GM23338 (cell line): ENCODE measurements around the gene DGCR6L. TPM values are rescaled to one million over a fixed set of nuclear protein-coding genes. Genes with fewer than 3 reads are reported as not detected.
A peak's percentile ranks its signal among the peaks of the same experiment; 100 is the strongest.
"Not testable (repeated sequence)": the region's sequence is repeated elsewhere in the genome, so short reads cannot be mapped to it uniquely, and the experiment has no call there.

Source experiments
- ATAC-seq: fragments of 200-7000 bp; cut with Tn5 transposase; 3 replicates; pipeline ENCODE4 v1.9.1; 2020
- DNase-seq: peaks from one replicate; pipeline ENCODE4 v3.0.0-alpha.2; 2015; ENCODE audit warnings: low spot score
- H2AFZ ChIP-seq: fragments of 200-600 bp; sonication (generic); 2 replicates; pipeline ENCODE4 v1.8.0; 2016; ENCODE audit warnings: antibody characterized with exemption, mild to moderate bottlenecking, moderate library complexity
- H3F3A ChIP-seq: fragments of 200-600 bp; sonication (generic); replicated peaks from 2 replicates; pipeline ENCODE4 v1.8.0; 2017; ENCODE audit warnings: antibody characterized with exemption, mixed run types, low read depth
- H3K27ac ChIP-seq: fragments of 200-600 bp; sonication (generic); 2 replicates; pipeline ENCODE4 v1.6.1; 2016; ENCODE audit warnings: low read depth
- H3K27me3 ChIP-seq: fragments of 200-600 bp; sonication (generic); 2 replicates; pipeline ENCODE4 v1.8.0; 2016; ENCODE audit warnings: mild to moderate bottlenecking, mixed run types, moderate library complexity; ENCODE audit not compliant: insufficient read depth
- H3K36me3 ChIP-seq: fragments of 200-600 bp; sonication (generic); 2 replicates; pipeline ENCODE4 v1.8.0; 2016; ENCODE audit warnings: mild to moderate bottlenecking; ENCODE audit not compliant: insufficient read depth
- H3K4me1 ChIP-seq: fragments of 200-600 bp; sonication (generic); 2 replicates; pipeline ENCODE4 v1.8.0; 2016; ENCODE audit warnings: mild to moderate bottlenecking, moderate library complexity; ENCODE audit not compliant: insufficient read depth
- H3K4me2 ChIP-seq: fragments of 200-600 bp; sonication (generic); 2 replicates; pipeline ENCODE4 v1.7.1; 2017; ENCODE audit warnings: mixed run types
- H3K4me3 ChIP-seq: fragments of 200-600 bp; sonication (generic); 2 replicates; pipeline ENCODE4 v1.6.1; 2016; ENCODE audit warnings: mixed run types
- H3K79me2 ChIP-seq: fragments of 200-600 bp; sonication (generic); replicated peaks from 2 replicates; pipeline ENCODE4 v1.8.0; 2017; ENCODE audit warnings: mild to moderate bottlenecking; ENCODE audit not compliant: insufficient read depth
- H3K9me2 ChIP-seq: fragments of 200-600 bp; sonication (generic); 2 replicates; pipeline ENCODE4 v1.8.0; 2017; ENCODE audit not compliant: insufficient read depth
- H4K20me1 ChIP-seq: fragments of 200-600 bp; sonication (generic); replicated peaks from 2 replicates; pipeline ENCODE4 v1.8.0; 2017; ENCODE audit warnings: mild to moderate bottlenecking; ENCODE audit not compliant: insufficient read depth
- H3K27ac Mint-ChIP-seq: 2 replicates; pipeline ENCODE4 v1.8.0; 2020; ENCODE audit warnings: inconsistent platforms, mild to moderate bottlenecking, moderate library complexity, mixed read lengths
- H3K27me3 Mint-ChIP-seq: 3 replicates; pipeline ENCODE4 v1.8.0; 2022; ENCODE audit warnings: low read depth, mild to moderate bottlenecking, moderate library complexity, mixed read lengths, inconsistent platforms; ENCODE audit not compliant: insufficient read depth, poor library complexity
- H3K36me3 Mint-ChIP-seq: 3 replicates; pipeline ENCODE4 v1.8.0; 2021; ENCODE audit warnings: low read depth, mild to moderate bottlenecking, inconsistent platforms, moderate library complexity, mixed read lengths
- H3K4me1 Mint-ChIP-seq: 3 replicates; pipeline ENCODE4 v1.8.0; 2020; ENCODE audit warnings: mild to moderate bottlenecking, inconsistent platforms, mixed read lengths
- H3K4me3 Mint-ChIP-seq: 3 replicates; pipeline ENCODE4 v1.8.0; 2021; ENCODE audit warnings: moderate library complexity, mild to moderate bottlenecking, inconsistent platforms, mixed read lengths
- H3K9me3 Mint-ChIP-seq: 3 replicates; pipeline ENCODE4 v1.8.0; 2020; ENCODE audit warnings: moderate library complexity, mild to moderate bottlenecking, inconsistent platforms, mixed read lengths
- CTCF ChIP-seq, 2 experiments: fragments of 200-600 bp in 1 of 2; sonication (generic) in 1 of 2; conservative IDR thresholded peaks; 2 replicates each; pipeline versions ENCODE4 v1.5.1 to v1.6.1; 2016 to 2017; ENCODE audit warnings: antibody characterized with exemption in 2 of 2, low read depth in 2 of 2, mild to moderate bottlenecking in 2 of 2, moderate library complexity in 1 of 2
- EZH2 ChIP-seq: fragments of 200-600 bp; sonication (generic); IDR thresholded peaks from one replicate; pipeline ENCODE4 v1.8.0; 2017; ENCODE audit warnings: antibody characterized with exemption, mild to moderate bottlenecking, low read depth; ENCODE audit not compliant: unreplicated experiment
- STAT1 ChIP-seq: IDR thresholded peaks from one replicate; pipeline ENCODE4 v1.6.1; 2016; ENCODE audit warnings: antibody characterized with exemption; ENCODE audit not compliant: unreplicated experiment
- ZNF331 ChIP-seq: fragments of 250-450 bp; sonication (Bioruptor Pico); IDR thresholded peaks from 2 replicates; pipeline ENCODE4 v1.5.0; 2020; ENCODE audit warnings: low read depth, mild to moderate bottlenecking, moderate library complexity
- polyA plus RNA-seq: library from polyadenylated mRNA; unstranded; fragments of >200 nt; fragmentation: Nextera tagmentation; extraction: Ambion mirVana; gene quantifications from 2 replicates; pipeline ENCODE4 v1.2.1, GENCODE V29; 2016
- total RNA-seq: library from RNA; depleted of rRNA; stranded (reverse); fragments of >200 nt; shearing (Covaris generic); gene quantifications from 2 replicates; pipeline ENCODE4 v1.2.3, GENCODE V29; 2014

Gene DGCR6L
- total and polyA plus RNA-seq, 2 experiments from 2014 or later: 66.3 to 85.9 TPM

GRCh38 chr22:20354238-20354975 lies 34.5 kb upstream of the DGCR6L start (continued):
- TF ChIP-seq CTCF (conservative IDR thresholded peaks at IDR 0.05; ENCODE audit: low read depth in 2 of 2): no peak
- TF ChIP-seq STAT1: no peak
- no peak for TF ChIP-seq EZH2
- no peak for TF ChIP-seq ZNF331 (CRISPR knock-in tag)

GRCh38 chr22:20352536-20352935 lies 32.7 kb upstream of the DGCR6L start:
- H3K27ac ChIP-seq, H3K4me1 Mint-ChIP-seq, ATAC-seq, H3K27me3 Mint-ChIP-seq, H3K9me3 Mint-ChIP-seq, H3K4me3 Mint-ChIP-seq, H3K4me2 ChIP-seq, H2AFZ ChIP-seq, H3K4me1 ChIP-seq, H3K9me2 ChIP-seq, H3K4me3 ChIP-seq, H3K27me3 ChIP-seq, H4K20me1 ChIP-seq, DNase-seq, H3K36me3 ChIP-seq, H3K79me2 ChIP-seq, H3K36me3 Mint-ChIP-seq, H3K27ac Mint-ChIP-seq, H3F3A ChIP-seq: not testable (repeated sequence)

GRCh38 chr22:20346553-20346952 lies 26.7 kb upstream of the DGCR6L start:
- not testable (repeated sequence) for H3K9me2 ChIP-seq, DNase-seq, H3K36me3 ChIP-seq, H3K4me2 ChIP-seq, H3K36me3 Mint-ChIP-seq, H3K27ac ChIP-seq, H3K27me3 Mint-ChIP-seq, H3K4me3 ChIP-seq, H4K20me1 ChIP-seq, H3K27ac Mint-ChIP-seq, ATAC-seq, H3K4me1 ChIP-seq, H3F3A ChIP-seq, H3K4me1 Mint-ChIP-seq, H3K4me3 Mint-ChIP-seq, H3K9me3 Mint-ChIP-seq, H3K27me3 ChIP-seq, H2AFZ ChIP-seq, H3K79me2 ChIP-seq

GRCh38 chr22:20338291-20338690 lies 18.4 kb upstream of the DGCR6L start:
- H3K9me2 ChIP-seq, H3K4me1 ChIP-seq, H3K79me2 ChIP-seq, H3K27ac Mint-ChIP-seq, H3K36me3 ChIP-seq, H4K20me1 ChIP-seq, H3K4me1 Mint-ChIP-seq, H3F3A ChIP-seq, H2AFZ ChIP-seq, H3K4me2 ChIP-seq, H3K36me3 Mint-ChIP-seq, H3K4me3 ChIP-seq, H3K27me3 Mint-ChIP-seq, H3K4me3 Mint-ChIP-seq, H3K27me3 ChIP-seq, ATAC-seq, H3K9me3 Mint-ChIP-seq: not testable (repeated sequence)
- 0 out of 2 replicates have a peak overlapping the region, but pooled peaks have one; percentile 68 for H3K27ac ChIP-seq
- DNase-seq: peak; percentile 46

- not testable (repeated sequence) for H3K79me2 ChIP-seq, H3F3A ChIP-seq, H3K9me3 Mint-ChIP-seq, H3K27me3 ChIP-seq, H3K4me1 ChIP-seq, DNase-seq, H3K36me3 ChIP-seq, H3K27ac ChIP-seq, ATAC-seq, H4K20me1 ChIP-seq, H3K27ac Mint-ChIP-seq, H3K36me3 Mint-ChIP-seq, H3K4me3 Mint-ChIP-seq, H3K4me2 ChIP-seq, H3K9me2 ChIP-seq, H2AFZ ChIP-seq, H3K4me3 ChIP-seq, H3K4me1 Mint-ChIP-seq, H3K27me3 Mint-ChIP-seq
These were observed 17.9 kb upstream of the DGCR6L start for GRCh38 chr22:20337807-20338206.

GRCh38 chr22:20336561-20336960 lies 16.7 kb upstream of the DGCR6L start:
- not testable (repeated sequence) for H4K20me1 ChIP-seq, H3K36me3 ChIP-seq, H3K27ac ChIP-seq, H3K79me2 ChIP-seq, H3K27ac Mint-ChIP-seq, H3K4me3 Mint-ChIP-seq, DNase-seq, ATAC-seq, H3K4me3 ChIP-seq, H3K4me1 Mint-ChIP-seq, H3K4me1 ChIP-seq, H3K9me3 Mint-ChIP-seq, H2AFZ ChIP-seq, H3K9me2 ChIP-seq, H3K27me3 ChIP-seq, H3K4me2 ChIP-seq, H3K36me3 Mint-ChIP-seq, H3K27me3 Mint-ChIP-seq, H3F3A ChIP-seq
